Measurements from ENCODE around the gene MRPL11.

Gene MRPL11

GRCh38 chr11:66477263-66478201 is 38.9 kb upstream of the MRPL11 start:
- FAIRE-seq (no peak), DNase-seq (ENCODE audit: insufficient read length, low spot score) (no peak)
- TF ChIP-seq CTCF (IDR thresholded peaks at IDR 0.05; ENCODE audit: insufficient read depth, missing control alignments), result no peak

- TF ChIP-seq CTCF (IDR thresholded peaks at IDR 0.05; ENCODE audit: insufficient read depth, missing control alignments), result no peak
- DNase-seq (ENCODE audit: insufficient read length, low spot score), result no peak
- no peak for FAIRE-seq
Measured at GRCh38 chr11:66476841-66477251, 38.2 kb upstream of the MRPL11 start.

- TF ChIP-seq CTCF (IDR thresholded peaks at IDR 0.05; ENCODE audit: insufficient read depth, missing control alignments), result no peak
- DNase-seq (ENCODE audit: insufficient read length, low spot score) (no peak), FAIRE-seq (no peak)
Measured at GRCh38 chr11:66476173-66476840, 37.7 kb upstream of the MRPL11 start.

GRCh38 chr11:66475349-66476172 is 36.9 kb upstream of the MRPL11 start:
- TF ChIP-seq CTCF (IDR thresholded peaks at IDR 0.05; ENCODE audit: insufficient read depth, missing control alignments), result no peak
- no peak for DNase-seq (ENCODE audit: insufficient read length, low spot score)
- FAIRE-seq, result no peak

- TF ChIP-seq CTCF (IDR thresholded peaks at IDR 0.05; ENCODE audit: insufficient read depth, missing control alignments), result no peak
- DNase-seq (ENCODE audit: insufficient read length, low spot score) (no peak), FAIRE-seq (no peak)
Measured at GRCh38 chr11:66473608-66474515, 35.2 kb upstream of the MRPL11 start.

- FAIRE-seq (no peak), DNase-seq (ENCODE audit: insufficient read length, low spot score) (no peak)
- no peak for TF ChIP-seq CTCF (IDR thresholded peaks at IDR 0.05; ENCODE audit: insufficient read depth, missing control alignments)
Measured at GRCh38 chr11:66473167-66473566, 34.5 kb upstream of the MRPL11 start.

All from D721Med (cell line).